ENCODE data around the gene NT5E. TPM values are rescaled to one million over a fixed set of nuclear protein-coding genes. Genes with fewer than 3 reads are reported as not detected.

The NT5E gene
- total RNA-seq, 2 experiments from 2014 or later, result 2.7 to 3.3 TPM

GRCh38 chr6:85435851-85436250 lies 14.0 kb upstream of the NT5E start:
- H3K27me3 Mint-ChIP-seq, result no peaks in the 10 kb centered on the region
- no peaks in the 10 kb centered on the region for H3K36me3 Mint-ChIP-seq (ENCODE audit: low read depth)
- Histone ChIP-seq H3K4me3 (ENCODE audit: low read length) (no peak overlapping the region), H3K27ac (ENCODE audit: low read depth in 1 of 2, low read length in 2 of 2) (no peak overlapping the region), H3K36me3 (ENCODE audit: insufficient read depth, low read length) (no peaks in the 10 kb centered on the region), H3K4me1 (ENCODE audit: insufficient read depth, low read length) (no peaks in the 10 kb centered on the region), H3K27me3 (ENCODE audit: control insufficient read depth in 1 of 2, insufficient read depth in 2 of 2, low read length in 2 of 2) (no peaks in the 10 kb centered on the region), H3K9me3 (ENCODE audit: control insufficient read depth in 1 of 2, insufficient read depth in 1 of 2, low read length in 2 of 2) (no peaks in the 10 kb centered on the region)
- POLR2A ChIA-PET, result no interaction called here
- peaks cover 3% of the 10 kb centered on the region for H3K9me3 Mint-ChIP-seq
- no peaks in the 10 kb centered on the region for H3K4me1 Mint-ChIP-seq (ENCODE audit: low read depth)
- no peak overlapping the region for H3K27ac Mint-ChIP-seq
- TF ChIP-seq, protein P1, sequence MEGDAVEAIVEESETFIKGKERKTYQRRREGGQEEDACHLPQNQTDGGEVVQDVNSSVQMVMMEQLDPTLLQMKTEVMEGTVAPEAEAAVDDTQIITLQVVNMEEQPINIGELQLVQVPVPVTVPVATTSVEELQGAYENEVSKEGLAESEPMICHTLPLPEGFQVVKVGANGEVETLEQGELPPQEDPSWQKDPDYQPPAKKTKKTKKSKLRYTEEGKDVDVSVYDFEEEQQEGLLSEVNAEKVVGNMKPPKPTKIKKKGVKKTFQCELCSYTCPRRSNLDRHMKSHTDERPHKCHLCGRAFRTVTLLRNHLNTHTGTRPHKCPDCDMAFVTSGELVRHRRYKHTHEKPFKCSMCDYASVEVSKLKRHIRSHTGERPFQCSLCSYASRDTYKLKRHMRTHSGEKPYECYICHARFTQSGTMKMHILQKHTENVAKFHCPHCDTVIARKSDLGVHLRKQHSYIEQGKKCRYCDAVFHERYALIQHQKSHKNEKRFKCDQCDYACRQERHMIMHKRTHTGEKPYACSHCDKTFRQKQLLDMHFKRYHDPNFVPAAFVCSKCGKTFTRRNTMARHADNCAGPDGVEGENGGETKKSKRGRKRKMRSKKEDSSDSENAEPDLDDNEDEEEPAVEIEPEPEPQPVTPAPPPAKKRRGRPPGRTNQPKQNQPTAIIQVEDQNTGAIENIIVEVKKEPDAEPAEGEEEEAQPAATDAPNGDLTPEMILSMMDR (IDR thresholded peaks at IDR 0.05), result no peak
- ATAC-seq (ENCODE audit: poor library complexity) (no peak), DNase-seq (no peak)
- CTCF ChIA-PET, result no interaction called here
- intact Hi-C loops (cut with DNase I, micrococcal nuclease), result no loop called here
- no peak overlapping the region for H3K4me3 Mint-ChIP-seq

- intact Hi-C loops (cut with DNase I, micrococcal nuclease), result no loop called here
- Mint-ChIP-seq H3K27ac (no peak overlapping the region), H3K9me3 (peaks cover 3% of the 10 kb centered on the region)
Measured at GRCh38 chr6:85436411-85436810, 13.5 kb upstream of the NT5E start.

GRCh38 chr6:85436939-85437495 lies 12.9 kb upstream of the NT5E start:
- H3K36me3 Mint-ChIP-seq (ENCODE audit: low read depth), result no peaks in the 10 kb centered on the region
- DNase-seq (no peak), ATAC-seq (ENCODE audit: poor library complexity) (no peak)
- H3K4me1 ChIP-seq (ENCODE audit: insufficient read depth, low read length), result no peaks in the 10 kb centered on the region
- H3K27me3 ChIP-seq (ENCODE audit: control insufficient read depth in 1 of 2, insufficient read depth in 2 of 2, low read length in 2 of 2), result no peaks in the 10 kb centered on the region
- no peak overlapping the region for H3K27ac ChIP-seq (ENCODE audit: low read depth in 1 of 2, low read length in 2 of 2)
- H3K4me1 Mint-ChIP-seq (ENCODE audit: low read depth), result no peaks in the 10 kb centered on the region
- H3K27me3 Mint-ChIP-seq, result no peaks in the 10 kb centered on the region
- intact Hi-C loops (cut with DNase I, micrococcal nuclease), result no loop called here
- H3K36me3 ChIP-seq (ENCODE audit: insufficient read depth, low read length), result no peaks in the 10 kb centered on the region
- H3K9me3 ChIP-seq (ENCODE audit: control insufficient read depth in 1 of 2, insufficient read depth in 1 of 2, low read length in 2 of 2), result peaks cover 0 to 3% of the 10 kb centered on the region in 2 experiments
- no peak overlapping the region for H3K4me3 Mint-ChIP-seq
- no peak overlapping the region for H3K27ac Mint-ChIP-seq
- ChIA-PET POLR2A (no interaction called here), CTCF (no interaction called here)
- TF ChIP-seq, protein P1 (IDR thresholded peaks at IDR 0.05), result no peak
- H3K9me3 Mint-ChIP-seq, result peaks cover 3% of the 10 kb centered on the region
- H3K4me3 ChIP-seq (ENCODE audit: low read length), result no peak overlapping the region

More at GRCh38 chr6:85436411-85436810, 13.5 kb upstream of the NT5E start:
- DNase-seq, result no peak
- no peak overlapping the region for H3K27ac ChIP-seq (ENCODE audit: low read depth in 1 of 2, low read length in 2 of 2)
- no peaks in the 10 kb centered on the region for H3K36me3 ChIP-seq (ENCODE audit: insufficient read depth, low read length)
- H3K4me1 Mint-ChIP-seq (ENCODE audit: low read depth), result no peaks in the 10 kb centered on the region
- H3K36me3 Mint-ChIP-seq (ENCODE audit: low read depth), result no peaks in the 10 kb centered on the region
- TF ChIP-seq, protein P1 (IDR thresholded peaks at IDR 0.05), result no peak
- no peaks in the 10 kb centered on the region for H3K4me1 ChIP-seq (ENCODE audit: insufficient read depth, low read length)
- no peaks in the 10 kb centered on the region for H3K27me3 ChIP-seq (ENCODE audit: control insufficient read depth in 1 of 2, insufficient read depth in 2 of 2, low read length in 2 of 2)
- H3K4me3 ChIP-seq (ENCODE audit: low read length), result no peak overlapping the region
- H3K4me3 Mint-ChIP-seq, result no peak overlapping the region
- POLR2A ChIA-PET, result no interaction called here
- no peaks in the 10 kb centered on the region for H3K9me3 ChIP-seq (ENCODE audit: control insufficient read depth in 1 of 2, insufficient read depth in 1 of 2, low read length in 2 of 2)
- ATAC-seq (ENCODE audit: poor library complexity), result no peak
- CTCF ChIA-PET, result no interaction called here
- H3K27me3 Mint-ChIP-seq, result no peaks in the 10 kb centered on the region
